Body of pancreas (tissue), 4 donors: ENCODE results near the gene EPDR1.

Experiments
- CTCF ChIP-seq, 7 experiments: fragments of 450-650 bp in 4 of 7; fragments of 200-600 bp in 3 of 7; sonication (generic) in 3 of 7; IDR thresholded peaks; one replicate each; pipeline ENCODE4 v1.5.1; 2016 to 2019; ENCODE audit warnings: antibody characterized with exemption in 7 of 7
- POLR2A ChIP-seq, 3 donors: fragments of 450-650 bp; IDR thresholded peaks; one replicate each; pipeline ENCODE4 v1.6.1; 2016; ENCODE audit warnings: antibody characterized with exemption in 3 of 3, mild to moderate bottlenecking in 2 of 3

- TF ChIP-seq CTCF (IDR thresholded peaks at IDR 0.05): no peak
- TF ChIP-seq POLR2A (IDR thresholded peaks at IDR 0.05): no peak
Measured at GRCh38 chr7:37933018-37933566, 12.7 kb downstream of the EPDR1 start.
